DMS 273 (cell line): ENCODE data around the gene TPD52L1.
"Not testable (repeated sequence)": the region's sequence is repeated elsewhere in the genome, so short reads cannot be mapped to it uniquely, and the experiment has no call there.

Experiments used
- DNase-seq: peaks from one replicate; lab custom pipeline; 2025; ENCODE audit not compliant: unreplicated experiment; lab: John Stamatoyannopoulos, UW

Gene TPD52L1

GRCh38 chr6:125153391-125154117 lies at the start of gene TPD52L1:
TPD52L1 (plus strand) TSS chr6:125153773; CDS start chr6:125153952, 179 bp downstream.
- peak; percentile 91 for DNase-seq

GRCh38 chr6:125104425-125104824 lies 49.1 kb upstream of the TPD52L1 start:
- DNase-seq: peak; percentile 43

DNA sequence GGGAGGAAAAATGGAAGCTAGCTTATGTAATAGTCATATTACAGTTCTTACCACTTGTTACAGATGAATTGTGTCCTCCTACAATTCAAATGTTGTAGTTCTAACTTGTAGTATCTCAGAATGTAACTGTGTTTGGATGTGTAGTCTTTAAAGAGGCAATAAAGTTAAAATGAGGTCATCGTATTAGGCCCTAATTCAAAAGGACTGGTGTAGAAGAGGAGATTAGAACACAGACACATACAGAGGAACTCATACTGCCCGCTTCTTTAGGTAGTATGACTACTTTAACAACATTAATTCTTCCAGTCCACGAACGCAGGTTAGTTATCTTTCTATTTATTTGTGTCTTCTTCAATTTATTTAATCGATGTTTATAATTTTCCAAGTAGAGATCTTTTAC lies 46.5 kb upstream of the TPD52L1 start:
- no peak for DNase-seq

DNA sequence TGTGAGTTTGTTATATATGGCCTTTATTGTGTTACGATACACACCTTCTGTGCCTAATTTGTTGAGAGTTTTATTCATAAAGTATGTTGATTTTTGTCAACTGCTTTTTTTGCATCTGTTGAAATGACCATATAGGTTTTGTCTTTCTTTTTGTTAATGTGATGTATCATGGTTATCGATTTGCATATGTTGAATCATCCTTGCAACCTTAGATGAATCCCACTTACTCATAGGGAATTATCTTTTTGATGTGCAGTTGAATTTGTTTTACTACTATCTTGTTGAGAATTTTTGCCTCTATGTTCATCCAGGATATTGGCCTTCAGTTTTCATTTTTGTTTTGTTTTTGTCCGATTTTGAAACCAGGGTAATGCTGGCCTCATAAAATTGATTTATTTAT lies 45.7 kb upstream of the TPD52L1 start:
- DNase-seq: no peak

DNA sequence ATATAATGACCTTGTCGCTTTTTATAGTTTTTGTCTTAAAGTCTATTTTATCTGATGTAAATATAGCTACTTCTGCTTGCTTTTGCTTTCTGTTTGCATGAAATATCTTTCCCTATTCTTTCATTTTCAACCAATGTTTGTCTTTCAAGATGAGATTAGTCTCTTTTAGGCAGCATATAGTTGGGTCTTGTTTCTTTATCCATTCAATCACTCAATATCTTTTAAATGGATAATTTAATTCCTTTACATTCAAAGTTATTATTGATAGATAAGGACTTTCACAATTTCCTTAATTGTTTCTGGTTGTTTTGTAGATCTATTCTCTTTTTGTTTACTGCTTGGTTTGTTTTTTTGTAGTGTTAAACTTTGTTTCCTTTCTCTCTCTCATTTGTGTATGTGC lies 43.5 kb upstream of the TPD52L1 start:
- DNase-seq: no peak

DNA sequence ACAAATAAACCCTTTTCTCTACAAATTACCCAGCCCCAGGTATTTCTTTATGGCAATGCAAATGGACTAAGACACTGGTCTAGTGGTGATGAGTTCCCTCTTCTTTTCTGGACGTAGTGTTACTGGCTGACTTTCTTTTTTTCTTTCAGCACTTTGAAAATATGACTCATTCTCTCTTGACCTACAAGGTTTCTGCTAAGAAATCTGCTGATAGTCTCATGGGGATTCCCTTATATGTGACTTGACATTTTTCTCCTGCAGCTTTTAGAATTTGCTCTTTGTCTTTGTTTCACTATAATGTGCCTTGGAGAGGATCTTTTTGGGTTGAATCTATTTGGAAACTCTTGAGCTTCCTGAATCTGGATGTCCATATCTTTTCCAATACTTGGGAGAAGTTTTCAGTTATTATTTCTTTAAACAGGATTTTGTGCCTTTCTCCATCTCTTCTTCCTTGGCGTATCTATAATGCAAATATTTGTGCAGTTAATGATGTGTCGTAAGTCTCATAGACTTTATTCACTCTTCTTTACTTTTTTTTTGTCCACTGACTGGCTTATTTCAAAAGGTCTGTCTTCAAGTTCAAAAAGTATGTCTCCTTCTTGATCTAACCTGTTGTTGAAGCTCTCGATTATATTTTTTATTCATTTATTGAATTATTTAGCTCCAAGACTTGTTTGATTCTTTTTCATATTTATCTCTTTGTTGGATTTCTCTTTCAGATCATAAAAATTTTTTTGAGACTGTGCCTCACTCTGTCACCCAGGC lies 42.2 kb upstream of the TPD52L1 start:
- DNase-seq: no peak

- peak; percentile 13 for DNase-seq
Measured at GRCh38 chr6:125112934-125113333, 40.6 kb upstream of the TPD52L1 start.

GRCh38 chr6:125114248-125114858 lies 39.2 kb upstream of the TPD52L1 start:
- DNase-seq: peak; percentile 77

- DNase-seq: no peak
Measured at GRCh38 chr6:125116170-125116569, 37.4 kb upstream of the TPD52L1 start.

- no peak for DNase-seq
Measured at GRCh38 chr6:125116710-125117109, 36.9 kb upstream of the TPD52L1 start.

GRCh38 chr6:125117818-125118217 lies 35.8 kb upstream of the TPD52L1 start:
- no peak for DNase-seq

- no peak for DNase-seq
Measured at GRCh38 chr6:125120054-125120590, 33.5 kb upstream of the TPD52L1 start.

DNA sequence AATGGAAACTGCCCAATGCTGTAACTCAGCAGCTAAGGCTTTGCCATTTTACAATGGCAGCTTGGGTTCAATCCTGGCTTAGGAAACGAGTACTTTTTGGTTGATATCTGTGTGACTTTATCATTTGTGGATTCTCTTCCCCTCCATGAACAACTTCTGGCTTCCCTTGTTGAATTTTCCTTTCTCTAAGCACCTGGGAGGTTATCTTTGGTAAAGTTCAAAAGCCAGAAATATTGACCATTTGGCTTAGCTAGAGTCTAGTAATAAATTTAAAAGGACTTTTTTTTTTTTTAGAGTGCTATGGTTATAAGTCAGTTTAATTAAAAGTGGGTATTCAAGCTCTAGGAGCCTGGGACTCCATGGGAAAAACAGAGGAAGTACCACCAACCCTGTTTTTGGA lies 31.7 kb upstream of the TPD52L1 start:
- no peak for DNase-seq

DNA sequence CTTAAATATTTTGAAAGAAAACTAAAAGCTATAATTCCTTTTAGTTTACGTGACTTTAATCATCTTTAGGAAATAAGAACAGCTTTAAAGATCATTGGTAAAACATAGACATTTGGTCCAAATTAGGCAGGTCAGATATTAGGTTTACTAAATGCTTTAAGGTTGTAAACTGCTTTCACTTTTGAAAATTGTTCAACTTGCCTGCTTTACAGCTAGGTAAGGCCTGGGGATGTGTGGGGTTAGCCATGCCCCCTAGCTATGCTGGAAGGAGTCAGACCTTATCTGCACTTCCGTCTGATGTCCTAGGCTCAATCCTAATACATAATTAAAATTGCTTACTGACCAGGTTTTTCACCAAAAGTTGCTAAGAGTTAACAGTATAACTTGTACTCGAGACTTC lies 30.5 kb upstream of the TPD52L1 start:
- DNase-seq: peak; percentile 26

- DNase-seq: peak; percentile 62
Measured at GRCh38 chr6:125123468-125124048, 30.0 kb upstream of the TPD52L1 start.

GRCh38 chr6:125124049-125124669 lies 29.4 kb upstream of the TPD52L1 start:
- peak; percentile 20 for DNase-seq

DNA sequence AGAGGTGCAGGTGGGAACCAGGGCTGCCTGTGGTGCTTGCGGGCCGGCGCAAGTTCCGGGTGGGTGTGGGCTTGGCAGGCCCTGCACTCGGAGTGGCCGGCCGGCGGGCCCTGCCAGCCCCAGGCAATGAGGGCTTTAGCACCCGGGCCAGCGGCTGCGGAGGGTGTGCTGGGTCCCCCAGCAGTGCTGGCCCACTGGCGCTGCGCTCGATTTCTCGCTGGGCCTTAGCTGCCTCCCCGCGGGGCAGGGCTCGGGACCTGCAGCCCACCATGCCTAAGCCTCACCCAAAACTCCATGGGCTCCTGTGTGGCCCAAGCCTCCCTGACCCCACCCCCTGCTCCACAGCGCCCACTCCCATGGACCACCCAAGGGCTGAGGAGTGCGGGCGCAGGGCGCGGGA lies 27.7 kb upstream of the TPD52L1 start:
- not testable (repeated sequence) for DNase-seq

GRCh38 chr6:125129354-125129753 lies 24.2 kb upstream of the TPD52L1 start:
- DNase-seq: no peak

DNA sequence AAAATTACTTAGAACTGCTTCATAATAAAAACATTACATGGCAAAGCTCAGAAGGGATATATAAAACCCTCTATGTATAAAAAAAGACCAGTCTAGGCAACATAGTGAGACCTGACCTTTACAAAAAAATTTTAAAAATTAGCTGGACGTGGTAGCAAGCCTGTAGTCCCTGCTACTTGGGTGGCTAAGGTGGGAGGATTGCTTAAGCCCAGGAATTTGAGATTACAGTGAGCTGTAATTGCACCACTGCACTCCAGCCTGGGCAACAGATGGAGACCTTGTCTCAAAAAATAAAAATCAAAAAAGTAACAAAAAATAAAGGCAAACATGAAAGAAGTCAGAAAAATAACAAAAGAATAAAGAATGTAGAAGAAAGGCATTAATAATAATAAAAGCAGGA lies 21.5 kb upstream of the TPD52L1 start:
- no peak for DNase-seq

DNA sequence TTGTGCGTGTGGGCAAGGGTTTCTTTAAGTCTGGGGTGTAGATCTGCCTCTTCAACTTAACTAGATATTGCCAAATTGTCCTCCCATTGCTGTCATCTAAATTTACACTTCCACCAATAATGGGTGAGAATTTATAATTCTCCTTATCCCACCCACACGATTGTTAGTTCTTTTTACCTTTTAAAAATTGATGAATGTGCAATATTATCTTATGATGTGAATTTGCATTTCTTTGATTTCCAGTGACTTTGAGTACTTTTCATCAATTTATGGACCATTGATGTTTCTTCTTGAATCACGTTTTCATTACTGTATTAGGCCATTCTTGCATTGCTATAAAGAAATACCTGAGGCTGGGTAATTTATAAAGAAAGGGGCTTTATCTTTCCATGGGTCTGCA lies 17.2 kb upstream of the TPD52L1 start:
- no peak for DNase-seq

DNA sequence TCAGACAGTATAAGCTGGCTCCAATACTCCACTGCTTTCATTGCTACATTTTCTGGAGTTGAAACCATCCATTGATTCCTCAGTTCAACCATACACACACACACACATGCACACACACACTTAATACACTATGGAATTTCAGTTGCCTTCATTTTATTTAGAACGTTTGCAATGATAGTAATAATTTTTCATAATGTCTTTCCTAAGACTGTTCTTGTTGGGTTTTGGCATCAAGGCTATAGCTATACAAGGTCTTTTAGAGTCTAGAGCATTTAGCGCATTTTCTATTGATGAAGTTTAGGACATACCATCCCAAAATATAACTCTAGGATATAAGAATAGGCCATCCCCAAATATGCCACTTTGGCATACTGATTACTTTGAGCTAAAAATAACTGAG lies 15.5 kb upstream of the TPD52L1 start:
- no peak for DNase-seq
